H1 (cell line): ENCODE data around the gene C11orf98. TPM values are rescaled to one million over a fixed set of nuclear protein-coding genes. Genes with fewer than 3 reads are reported as not detected.
A peak's percentile ranks its signal among the peaks of the same experiment; 100 is the strongest.

Experiments
- CTCF ChIA-PET: fragments of 300-600 bp; sonication (Branson Sonifier 250); formaldehyde crosslinking; loops from one replicate; lab custom pipeline; 2021; ENCODE audit not compliant: partially characterized antibody; lab: Charles Lee
- POLR2A ChIA-PET: fragments of 300-600 bp; sonication (Branson Sonifier 250); formaldehyde crosslinking; loops from one replicate; lab custom pipeline; 2021; ENCODE audit warnings: inconsistent platforms; ENCODE audit not compliant: partially characterized antibody; lab: Charles Lee
- DNase-seq, 2 experiments: peaks; one replicate each; pipeline versions ENCODE4 v3.0.0 to v3.0.0-alpha.2; 2010 to 2022; ENCODE audit warnings: low spot score in 2 of 2, low read depth in 1 of 2, mixed read lengths in 1 of 2
- FAIRE-seq: peaks from 2 replicates; lab custom pipeline; 2011; peaks lifted over from hg19 to GRCh38; lab: Jason Lieb, UNC
- H2AFZ ChIP-seq: 2 replicates; pipeline ENCODE4 v1.8.1; 2012; ENCODE audit warnings: low read length, inconsistent platforms
- H2AK5ac ChIP-seq: 2 replicates; pipeline ENCODE4 v1.6.1; 2013; ENCODE audit warnings: low read depth, low read length
- H2BK120ac ChIP-seq: replicated peaks from 2 replicates; pipeline ENCODE3; 2013; ENCODE audit warnings: low read depth, low read length, inconsistent platforms
- H2BK12ac ChIP-seq: 2 replicates; pipeline ENCODE4 v1.6.1; 2013; ENCODE audit warnings: low read depth, low read length
- H2BK15ac ChIP-seq: 2 replicates; pipeline ENCODE4 v1.6.1; 2013; ENCODE audit warnings: low read length
- H2BK20ac ChIP-seq: 2 replicates; pipeline ENCODE4 v1.6.1; 2013; ENCODE audit warnings: low read length
- H2BK5ac ChIP-seq: 2 replicates; pipeline ENCODE4 v1.6.1; 2013; ENCODE audit warnings: low read depth, low read length
- H3K14ac ChIP-seq: 2 replicates; pipeline ENCODE4 v1.6.1; 2013; ENCODE audit warnings: inconsistent platforms; ENCODE audit not compliant: insufficient read length
- H3K18ac ChIP-seq: 2 replicates; pipeline ENCODE4 v1.6.1; 2013; ENCODE audit warnings: low read length; ENCODE audit errors: extremely low read depth
- H3K23ac ChIP-seq: 2 replicates; pipeline ENCODE4 v1.6.1; 2013; ENCODE audit warnings: inconsistent platforms; ENCODE audit not compliant: insufficient read length
- H3K23me2 ChIP-seq: 2 replicates; pipeline ENCODE4 v1.6.1; 2013; ENCODE audit warnings: low read depth, low read length
- H3K27ac ChIP-seq: 2 replicates; pipeline ENCODE4 v1.6.1; 2011; ENCODE audit warnings: low read depth, low read length, inconsistent platforms
- H3K27me3 ChIP-seq, 4 experiments: replicated peaks in 1 of 4; 1 replicate in 1 of 4; 2 replicates in 3 of 4; pipeline versions ENCODE4 v1.6.1 to v1.8.1; 2011 to 2013; ENCODE audit warnings: low read length in 3 of 4, mild to moderate bottlenecking in 3 of 4, inconsistent platforms in 2 of 4, mixed read lengths in 2 of 4, moderate library complexity in 1 of 4; ENCODE audit not compliant: control insufficient read depth in 3 of 4, insufficient read depth in 3 of 4; ENCODE audit errors: extremely low read depth in 1 of 4
- H3K36me3 ChIP-seq, 4 experiments: 2 replicates each; pipeline versions ENCODE4 v1.6.1 to v1.8.1; 2011 to 2013; ENCODE audit warnings: mild to moderate bottlenecking in 4 of 4, low read length in 3 of 4, moderate library complexity in 2 of 4, control low read depth in 1 of 4, inconsistent platforms in 1 of 4; ENCODE audit not compliant: insufficient read depth in 4 of 4, control insufficient read depth in 2 of 4
- H3K4ac ChIP-seq: replicated peaks from 2 replicates; pipeline ENCODE3; 2013; ENCODE audit warnings: low read length, low read depth, mixed read lengths, inconsistent platforms; ENCODE audit not compliant: insufficient read length
- H3K4me1 ChIP-seq, 4 experiments: replicated peaks in 1 of 4; 1 replicate in 1 of 4; 2 replicates in 3 of 4; pipeline versions ENCODE4 v1.6.1 to v1.8.1; 2011 to 2013; ENCODE audit warnings: low read length in 3 of 4, inconsistent platforms in 2 of 4, mixed read lengths in 1 of 4; ENCODE audit not compliant: insufficient read depth in 4 of 4, control insufficient read depth in 3 of 4
- H3K4me2 ChIP-seq, 2 experiments: 2 replicates each; pipeline versions ENCODE4 v1.6.1 to v1.8.1; 2011 to 2013; ENCODE audit warnings: low read depth in 2 of 2, low read length in 2 of 2, control low read depth in 1 of 2, inconsistent platforms in 1 of 2, mild to moderate bottlenecking in 1 of 2; ENCODE audit not compliant: insufficient read depth in 1 of 2
- H3K4me3 ChIP-seq, 4 experiments: fragments of 200-600, 300-600 bp in 1 of 4; sonication (generic), shearing (Covaris generic), sonication (Bioruptor Twin) in 1 of 4; 2 replicates each; pipeline versions ENCODE4 v1.5.1 to v1.8.1; 2011 to 2016; ENCODE audit warnings: low read length in 4 of 4, low read depth in 3 of 4, control low read depth in 2 of 4, inconsistent platforms in 2 of 4, mild to moderate bottlenecking in 2 of 4, mixed read lengths in 1 of 4, moderate library complexity in 1 of 4; ENCODE audit not compliant: insufficient read depth in 2 of 4; ENCODE audit errors: extremely low read depth in 1 of 4
- H3K56ac ChIP-seq: replicated peaks from 2 replicates; pipeline ENCODE3; 2013; ENCODE audit warnings: low read depth, mild to moderate bottlenecking, mixed read lengths, low read length, inconsistent platforms; ENCODE audit not compliant: insufficient read length
- H3K79me1 ChIP-seq: 2 replicates; pipeline ENCODE4 v1.6.1; 2013; ENCODE audit warnings: low read depth, low read length, control low read depth
- H3K79me2 ChIP-seq, 2 experiments: 2 replicates each; pipeline versions ENCODE4 v1.6.1 to v1.8.1; 2012 to 2013; ENCODE audit warnings: low read length in 2 of 2, mild to moderate bottlenecking in 2 of 2, inconsistent platforms in 1 of 2; ENCODE audit not compliant: insufficient read depth in 2 of 2, control insufficient read depth in 1 of 2
- H3K9ac ChIP-seq, 4 experiments: replicated peaks in 1 of 4; 1 replicate in 1 of 4; 2 replicates in 3 of 4; pipeline versions ENCODE4 v1.6.1 to v1.8.1; 2011 to 2013; ENCODE audit warnings: low read depth in 3 of 4, low read length in 3 of 4, control low read depth in 2 of 4, mild to moderate bottlenecking in 2 of 4, moderate library complexity in 2 of 4, inconsistent platforms in 1 of 4; ENCODE audit errors: extremely low read depth in 1 of 4
- H3K9me3 ChIP-seq, 2 experiments: 2 replicates each; pipeline versions ENCODE4 v1.6.1 to v1.8.1; 2012 to 2013; ENCODE audit warnings: mild to moderate bottlenecking in 2 of 2, moderate library complexity in 2 of 2, control low read depth in 1 of 2, inconsistent platforms in 1 of 2, low read depth in 1 of 2, low read length in 1 of 2, mixed read lengths in 1 of 2; ENCODE audit not compliant: insufficient read depth in 2 of 2
- H4K20me1 ChIP-seq, 2 experiments: replicated peaks in 1 of 2; 2 replicates each; pipeline versions ENCODE3 to v1.8.1; 2011 to 2013; ENCODE audit warnings: inconsistent platforms in 2 of 2, low read length in 2 of 2, mild to moderate bottlenecking in 1 of 2; ENCODE audit not compliant: insufficient read depth in 2 of 2, control insufficient read depth in 1 of 2
- H4K5ac ChIP-seq: 2 replicates; pipeline ENCODE4 v1.6.1; 2013; ENCODE audit warnings: low read length, low read depth, mixed read lengths, inconsistent platforms; ENCODE audit not compliant: insufficient read length
- H4K8ac ChIP-seq: 2 replicates; pipeline ENCODE4 v1.8.0; 2013; ENCODE audit warnings: mild to moderate bottlenecking, moderate library complexity, low read length, inconsistent platforms; ENCODE audit not compliant: insufficient read depth; ENCODE audit errors: extremely low read depth
- H4K91ac ChIP-seq: replicated peaks from 2 replicates; pipeline ENCODE3; 2013; ENCODE audit warnings: low read length, mixed read lengths, inconsistent platforms; ENCODE audit not compliant: insufficient read length
- CTBP2 ChIP-seq: IDR thresholded peaks from 2 replicates; pipeline ENCODE4 v1.7.0; 2011; ENCODE audit warnings: borderline replicate concordance, mild to moderate bottlenecking, moderate library complexity, mixed read lengths, low read length; ENCODE audit not compliant: insufficient read depth, insufficient read length
- KDM4A ChIP-seq: IDR thresholded peaks from one replicate; pipeline ENCODE4 v1.7.1; 2012; ENCODE audit warnings: low read depth, mild to moderate bottlenecking, moderate library complexity, low read length, inconsistent platforms; ENCODE audit not compliant: severe bottlenecking
- PHF8 ChIP-seq: fragments of 200-600 bp; sonication (generic); conservative IDR thresholded peaks from 2 replicates; pipeline ENCODE4 v1.7.1; 2012; ENCODE audit warnings: low read depth, mild to moderate bottlenecking, inconsistent platforms, low read length, moderate library complexity
- RAD21 ChIP-seq, 2 experiments: IDR thresholded peaks in 1 of 2; conservative IDR thresholded peaks in 1 of 2; 2 replicates each; pipeline ENCODE4 v1.6.1; 2011; ENCODE audit warnings: low read depth in 2 of 2, low read length in 2 of 2, improper control_type of control experiment in 1 of 2, inconsistent platforms in 1 of 2, mild to moderate bottlenecking in 1 of 2, moderate library complexity in 1 of 2
- SIX5 ChIP-seq: IDR thresholded peaks from 2 replicates; pipeline ENCODE4 v1.6.1; 2011; ENCODE audit warnings: mild to moderate bottlenecking, low read depth, low read length
- WGBS, 2 experiments: shearing (Covaris generic) in 1 of 2; methylation state at CpG; one replicate each; pipeline versions ENCODE4 v1.1.6 to v1.1.7; 2013 to 2015; ENCODE audit warnings: low lambda C conversion rate in 2 of 2, mixed read lengths in 2 of 2, inconsistent platforms in 1 of 2, low coverage in 1 of 2, missing lambda C conversion rate in 1 of 2; ENCODE audit not compliant: insufficient replicate concordance in 2 of 2, insufficient coverage in 1 of 2, insufficient read length in 1 of 2; ENCODE audit errors: extremely low coverage in 1 of 2, missing lambda C conversion rate in 1 of 2; 5-methylcytosine and 5-hydroxymethylcytosine counted together
- polyA plus RNA-seq, 7 experiments: library from polyadenylated mRNA; depleted of rRNA in 3 of 7; stranded (reverse) in 5 of 7; unstranded in 2 of 7; fragments of >200 nt in 5 of 7; fragments of 200-250 nt in 2 of 7; gene quantifications; 1 replicate in 5 of 7; 2 replicates in 1 of 7; 4 replicates in 1 of 7; pipeline versions ENCODE4 v1.2.1 to v1.2.3, GENCODE V29; 2011 to 2013; ENCODE audit warnings: missing spikeins in 2 of 7, mixed read lengths in 2 of 7
- total RNA-seq: library from RNA; stranded (reverse); fragmentation: NEBNext Ultra II Directional; extraction: Animal tissue kit (Norgen Biotek cat#: 25700); gene quantifications from 2 replicates; pipeline ENCODE4 v1.2.1, GENCODE V29; 2021
- TF ChIP-seq, protein P1 (sequence below): IDR thresholded peaks from 2 replicates; pipeline ENCODE4 v1.6.1; 2012; ENCODE audit warnings: inconsistent platforms
- TF ChIP-seq, protein P2 (sequence below), 3 experiments: IDR thresholded peaks; 1 replicate in 2 of 3; 2 replicates in 1 of 3; pipeline versions ENCODE4 v1.5.1 to v1.6.1; 2011; ENCODE audit warnings: low read length in 3 of 3, mild to moderate bottlenecking in 3 of 3, inconsistent platforms in 2 of 3, low read depth in 1 of 3, moderate library complexity in 1 of 3; ENCODE audit not compliant: insufficient read depth in 1 of 3; ENCODE audit errors: control extremely low read depth in 1 of 3

The C11orf98 gene
- total and polyA plus RNA-seq, 2 of the 8 experiments (the other 6 are each of a cell fraction or from before 2014, with no cell fraction given): 68.0 to 171 TPM

DNA sequence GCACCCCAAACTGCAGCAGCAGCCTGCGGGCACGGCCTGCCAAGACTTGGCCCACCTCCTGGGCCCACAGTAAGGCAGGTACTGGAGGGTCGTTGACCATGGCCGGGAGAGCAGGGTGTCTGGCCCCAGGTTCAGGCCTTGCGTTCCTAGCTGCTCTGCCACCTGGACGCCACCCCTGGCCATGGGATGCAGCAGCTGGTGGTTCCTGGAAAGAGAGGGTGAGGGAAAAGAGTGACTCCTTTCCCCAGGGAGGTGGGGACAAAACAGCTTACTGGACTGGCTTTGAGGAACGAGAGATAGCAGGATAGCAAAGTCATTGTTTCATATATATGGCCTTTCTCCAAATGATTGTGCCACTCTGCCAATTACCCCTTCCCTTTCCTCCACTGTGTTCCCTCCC lies 40.4 kb upstream of the C11orf98 start:
- Histone ChIP-seq H4K5ac (no peak overlapping the region), H3K4me3 (peak overlapping the region; percentile 64 to 83 (median 82)), H4K20me1 (no peaks in the 10 kb centered on the region), H2AFZ (no peak overlapping the region), H4K8ac (no peak overlapping the region), H2BK20ac (no peak overlapping the region), H3K23ac (no peak overlapping the region), H3K27me3 (no peaks in the 10 kb centered on the region), H3K9me3 (no peaks in the 10 kb centered on the region), H3K23me2 (peaks cover 22% of the 10 kb centered on the region), H4K91ac (no peak overlapping the region), H2BK15ac (no peak overlapping the region), H2AK5ac (peak overlapping the region; percentile 88; the same call in 1 of the 2 replicates), H3K4me2 (peak overlapping the region; percentile 93 to 99), H2BK12ac (no peak overlapping the region), H3K9ac (peak overlapping the region in 3 of 4 experiments; percentile 74 to 88 (median 75); a peak in 5 of 7 replicates), H3K79me1 (no peaks in the 10 kb centered on the region; the same call in 1 of the 2 replicates), H2BK5ac (peak overlapping the region; percentile 54; the same call in 1 of the 2 replicates), H3K14ac (no peak overlapping the region), H3K56ac (no peak overlapping the region), H3K4me1 (peaks cover 7 to 32% (median 18%) of the 10 kb centered on the region in 4 experiments), H3K18ac (no peak overlapping the region), H3K79me2 (peaks cover 0 to 7% of the 10 kb centered on the region in 2 experiments; a peak in 1 of 4 replicates), H3K4ac (no peak overlapping the region), H3K27ac (peak overlapping the region; percentile 8; the same call in 1 of the 2 replicates), H2BK120ac (no peak overlapping the region), H3K36me3 (peaks cover 0 to 13% (median 6%) of the 10 kb centered on the region in 4 experiments; a peak in 5 of 8 replicates)
- TF ChIP-seq KDM4A: peak; percentile 6
- no peak for TF ChIP-seq PHF8
- TF ChIP-seq, protein P1, sequence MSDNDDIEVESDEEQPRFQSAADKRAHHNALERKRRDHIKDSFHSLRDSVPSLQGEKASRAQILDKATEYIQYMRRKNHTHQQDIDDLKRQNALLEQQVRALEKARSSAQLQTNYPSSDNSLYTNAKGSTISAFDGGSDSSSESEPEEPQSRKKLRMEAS: no peak
- no peak for TF ChIP-seq CTBP2
- no peak for TF ChIP-seq RAD21 (IDR thresholded peaks at IDR 0.05 in 1 of 2, conservative IDR thresholded peaks at IDR 0.05 in 1 of 2; ENCODE audit: low read depth in 2 of 2, low read length in 2 of 2)
- TF ChIP-seq, protein P2, sequence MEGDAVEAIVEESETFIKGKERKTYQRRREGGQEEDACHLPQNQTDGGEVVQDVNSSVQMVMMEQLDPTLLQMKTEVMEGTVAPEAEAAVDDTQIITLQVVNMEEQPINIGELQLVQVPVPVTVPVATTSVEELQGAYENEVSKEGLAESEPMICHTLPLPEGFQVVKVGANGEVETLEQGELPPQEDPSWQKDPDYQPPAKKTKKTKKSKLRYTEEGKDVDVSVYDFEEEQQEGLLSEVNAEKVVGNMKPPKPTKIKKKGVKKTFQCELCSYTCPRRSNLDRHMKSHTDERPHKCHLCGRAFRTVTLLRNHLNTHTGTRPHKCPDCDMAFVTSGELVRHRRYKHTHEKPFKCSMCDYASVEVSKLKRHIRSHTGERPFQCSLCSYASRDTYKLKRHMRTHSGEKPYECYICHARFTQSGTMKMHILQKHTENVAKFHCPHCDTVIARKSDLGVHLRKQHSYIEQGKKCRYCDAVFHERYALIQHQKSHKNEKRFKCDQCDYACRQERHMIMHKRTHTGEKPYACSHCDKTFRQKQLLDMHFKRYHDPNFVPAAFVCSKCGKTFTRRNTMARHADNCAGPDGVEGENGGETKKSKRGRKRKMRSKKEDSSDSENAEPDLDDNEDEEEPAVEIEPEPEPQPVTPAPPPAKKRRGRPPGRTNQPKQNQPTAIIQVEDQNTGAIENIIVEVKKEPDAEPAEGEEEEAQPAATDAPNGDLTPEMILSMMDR (IDR thresholded peaks at IDR 0.05; ENCODE audit: control extremely low read depth in 1 of 3, insufficient read depth in 1 of 3, low read depth in 1 of 3, low read length in 3 of 3): peak in 2 of 3 experiments; percentile 11 to 19; a peak in 2 of 4 replicates
- no peak for TF ChIP-seq SIX5
- ChIA-PET POLR2A (interaction anchor here (0.6 to 61.4 kb wide), 23 partner anchors 9 to 184 kb away, joined by 3 to 2041 read pairs (median 8); partner anchors contain the start of genes C11orf98, CSKMT, EEF1G and EML3), CTCF (interaction anchor here (0.6 to 3.8 kb wide), 7 partner anchors 11 to 94 kb away, joined by 3 to 21 read pairs (median 3); partner anchors contain the start of genes LRRN4CL, ROM1 and UBXN1)
- FAIRE-seq: no peak
- DNase-seq: no peak
- 69% methylated on average over 7 of the region's 7 CpGs; no CpG with 5 or more reads in 1 of the 2 experiments for WGBS, 2 experiments
